DND-41 (cell line): ENCODE measurements around the gene MYH15.

ENCODE experiments used
- ATAC-seq: fragments of 200-7000 bp; cut with Tn5 transposase; 3 replicates; pipeline ENCODE4 v1.9.1; 2021; ENCODE audit warnings: low read depth; ENCODE audit not compliant: insufficient read depth
- DNase-seq: peaks from one replicate; pipeline ENCODE4 v3.0.0-alpha.2; 2020
- H2AFZ ChIP-seq: 2 replicates; pipeline ENCODE4 v1.6.0; 2012; ENCODE audit warnings: low read depth, low read length
- H3K27ac ChIP-seq: 2 replicates; pipeline ENCODE4 v1.5.1; 2012; ENCODE audit warnings: low read length, inconsistent platforms
- H3K27me3 ChIP-seq: fragments of 200-600 bp; sonication (generic); 2 replicates; pipeline ENCODE4 v1.6.0; 2012; ENCODE audit warnings: low read length, mild to moderate bottlenecking, inconsistent platforms; ENCODE audit not compliant: insufficient read depth, poor library complexity
- H3K36me3 ChIP-seq: 2 replicates; pipeline ENCODE4 v1.5.1; 2012; ENCODE audit warnings: low read length, inconsistent platforms; ENCODE audit not compliant: insufficient read depth
- H3K4me1 ChIP-seq: 2 replicates; pipeline ENCODE4 v1.5.1; 2012; ENCODE audit warnings: mild to moderate bottlenecking, low read length; ENCODE audit not compliant: insufficient read depth
- H3K4me2 ChIP-seq: 2 replicates; pipeline ENCODE4 v1.6.0; 2012; ENCODE audit warnings: mild to moderate bottlenecking, moderate library complexity, low read length, inconsistent platforms; ENCODE audit not compliant: insufficient read depth
- H3K4me3 ChIP-seq, 2 experiments: fragments of 200-600 bp in 1 of 2; shearing (Covaris generic) in 1 of 2; 2 replicates each; pipeline ENCODE4 v1.5.1; 2012 to 2016; ENCODE audit warnings: inconsistent platforms in 2 of 2, low read length in 2 of 2, mild to moderate bottlenecking in 2 of 2, low read depth in 1 of 2, moderate library complexity in 1 of 2
- H3K79me2 ChIP-seq: 2 replicates; pipeline ENCODE4 v1.6.0; 2012; ENCODE audit warnings: low read length, inconsistent platforms; ENCODE audit not compliant: insufficient read depth
- H3K9ac ChIP-seq: 2 replicates; pipeline ENCODE4 v1.6.0; 2012; ENCODE audit warnings: low read depth, mild to moderate bottlenecking, inconsistent platforms, low read length, moderate library complexity
- H3K9me3 ChIP-seq: 2 replicates; pipeline ENCODE4 v1.5.1; 2012; ENCODE audit warnings: low read length, moderate library complexity, mild to moderate bottlenecking, inconsistent platforms; ENCODE audit not compliant: insufficient read depth, severe bottlenecking
- H4K20me1 ChIP-seq: 2 replicates; pipeline ENCODE4 v1.6.0; 2012; ENCODE audit warnings: low read length; ENCODE audit not compliant: insufficient read depth
- EZH2 ChIP-seq: IDR thresholded peaks from 3 replicates; pipeline ENCODE4 v1.6.1; 2012; ENCODE audit warnings: borderline replicate concordance, low read depth, mild to moderate bottlenecking, moderate library complexity, low read length, inconsistent platforms; ENCODE audit not compliant: severe bottlenecking
- TF ChIP-seq, protein P1 (sequence below): IDR thresholded peaks from 2 replicates; pipeline ENCODE4 v1.5.1; 2012; ENCODE audit warnings: borderline replicate concordance, low read length, moderate library complexity, mild to moderate bottlenecking; ENCODE audit not compliant: poor library complexity, severe bottlenecking; ENCODE audit errors: extremely low read depth

The MYH15 gene

DNA sequence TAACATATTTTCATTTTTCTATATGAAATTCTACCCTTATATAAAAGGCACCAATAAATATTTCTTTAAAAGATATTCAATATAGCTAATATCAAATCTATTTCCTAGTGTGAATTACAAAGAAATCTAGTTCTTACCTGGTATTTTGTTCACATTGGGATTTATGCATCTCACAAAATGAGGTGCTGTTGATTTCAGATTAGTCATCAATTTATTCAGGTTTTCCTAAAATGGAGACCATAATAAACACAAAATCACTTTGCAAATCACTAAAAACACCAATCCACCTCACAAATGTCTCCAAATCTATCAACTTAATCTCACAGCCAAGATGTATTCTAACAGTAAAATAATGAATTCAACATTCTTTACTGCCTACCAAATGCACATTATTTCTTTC, 51.2 kb downstream of the MYH15 start:
- Histone ChIP-seq H4K20me1 (no peaks in the 10 kb centered on the region), H3K27ac (no peak overlapping the region), H3K27me3 (no peaks in the 10 kb centered on the region), H3K9me3 (no peaks in the 10 kb centered on the region), H3K79me2 (no peaks in the 10 kb centered on the region), H3K9ac (no peak overlapping the region), H3K4me3 (no peak overlapping the region), H2AFZ (no peak overlapping the region), H3K36me3 (no peaks in the 10 kb centered on the region), H3K4me1 (no peaks in the 10 kb centered on the region), H3K4me2 (no peak overlapping the region)
- ATAC-seq (no peak), DNase-seq (no peak)
- no peak for TF ChIP-seq EZH2

DNA sequence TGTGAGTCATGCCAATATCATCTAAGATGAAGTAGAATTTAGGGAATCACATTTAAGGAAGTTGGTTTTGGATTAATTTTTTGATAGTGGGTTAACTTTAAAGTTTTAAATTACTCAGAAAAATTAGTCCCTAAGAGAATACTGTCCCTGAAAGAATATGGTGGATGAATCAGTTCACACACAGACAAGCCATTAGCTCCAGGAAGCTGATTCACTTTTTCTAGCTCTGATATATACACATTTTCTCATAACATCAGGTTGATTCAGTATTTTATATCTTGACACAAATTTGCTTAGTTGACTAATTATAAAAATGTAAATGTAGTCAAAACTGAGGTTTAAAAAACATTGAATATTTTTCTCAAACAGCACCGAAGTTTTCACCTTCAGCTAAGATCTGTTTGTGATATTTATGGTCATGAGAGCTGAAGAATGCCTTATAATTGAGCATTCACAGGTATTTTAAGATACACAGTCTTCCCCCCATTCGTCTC, 55.1 kb downstream of the MYH15 start:
- no peak for TF ChIP-seq EZH2
- TF ChIP-seq, protein P1, sequence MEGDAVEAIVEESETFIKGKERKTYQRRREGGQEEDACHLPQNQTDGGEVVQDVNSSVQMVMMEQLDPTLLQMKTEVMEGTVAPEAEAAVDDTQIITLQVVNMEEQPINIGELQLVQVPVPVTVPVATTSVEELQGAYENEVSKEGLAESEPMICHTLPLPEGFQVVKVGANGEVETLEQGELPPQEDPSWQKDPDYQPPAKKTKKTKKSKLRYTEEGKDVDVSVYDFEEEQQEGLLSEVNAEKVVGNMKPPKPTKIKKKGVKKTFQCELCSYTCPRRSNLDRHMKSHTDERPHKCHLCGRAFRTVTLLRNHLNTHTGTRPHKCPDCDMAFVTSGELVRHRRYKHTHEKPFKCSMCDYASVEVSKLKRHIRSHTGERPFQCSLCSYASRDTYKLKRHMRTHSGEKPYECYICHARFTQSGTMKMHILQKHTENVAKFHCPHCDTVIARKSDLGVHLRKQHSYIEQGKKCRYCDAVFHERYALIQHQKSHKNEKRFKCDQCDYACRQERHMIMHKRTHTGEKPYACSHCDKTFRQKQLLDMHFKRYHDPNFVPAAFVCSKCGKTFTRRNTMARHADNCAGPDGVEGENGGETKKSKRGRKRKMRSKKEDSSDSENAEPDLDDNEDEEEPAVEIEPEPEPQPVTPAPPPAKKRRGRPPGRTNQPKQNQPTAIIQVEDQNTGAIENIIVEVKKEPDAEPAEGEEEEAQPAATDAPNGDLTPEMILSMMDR = no peak
- no peak overlapping the region for H2AFZ ChIP-seq
- no peak overlapping the region for H3K9ac ChIP-seq
- DNase-seq (no peak), ATAC-seq (no peak)
- no peak overlapping the region for H3K4me2 ChIP-seq
- no peaks in the 10 kb centered on the region for H3K27me3 ChIP-seq
- H3K36me3 ChIP-seq = no peaks in the 10 kb centered on the region
- H3K4me3 ChIP-seq = no peak overlapping the region
- no peaks in the 10 kb centered on the region for H3K79me2 ChIP-seq
- no peaks in the 10 kb centered on the region for H4K20me1 ChIP-seq
- H3K4me1 ChIP-seq = no peaks in the 10 kb centered on the region
- H3K9me3 ChIP-seq = no peaks in the 10 kb centered on the region
- H3K27ac ChIP-seq = no peak overlapping the region

DNA sequence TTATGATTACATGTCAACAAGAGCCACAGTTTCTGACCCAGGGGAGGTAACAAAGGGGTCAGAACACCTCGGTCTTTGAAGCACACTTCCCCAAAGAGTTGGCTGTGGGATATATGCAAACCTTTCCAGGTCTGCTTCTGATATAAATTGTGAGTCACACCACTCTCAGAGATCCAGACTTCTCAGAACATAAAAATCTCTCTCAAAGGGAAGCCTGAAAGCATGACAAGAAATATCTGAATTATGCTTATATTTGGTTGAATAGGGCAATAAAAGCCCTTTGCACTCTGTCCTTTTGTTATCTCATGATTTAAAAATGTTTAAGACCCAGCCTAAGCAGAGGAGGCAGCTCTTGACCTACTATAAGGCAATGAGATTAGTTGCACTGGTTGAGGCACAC, 56.8 kb downstream of the MYH15 start:
- Histone ChIP-seq H3K4me1 (no peaks in the 10 kb centered on the region), H3K79me2 (no peaks in the 10 kb centered on the region), H2AFZ (no peak overlapping the region), H3K27ac (no peak overlapping the region), H3K9me3 (peaks cover 1% of the 10 kb centered on the region), H3K27me3 (no peaks in the 10 kb centered on the region), H3K36me3 (no peaks in the 10 kb centered on the region), H3K4me2 (no peak overlapping the region), H4K20me1 (no peaks in the 10 kb centered on the region), H3K4me3 (no peak overlapping the region), H3K9ac (no peak overlapping the region)
- ATAC-seq (no peak), DNase-seq (no peak)
- TF ChIP-seq EZH2 = no peak
- TF ChIP-seq, protein P1 = no peak

DNA sequence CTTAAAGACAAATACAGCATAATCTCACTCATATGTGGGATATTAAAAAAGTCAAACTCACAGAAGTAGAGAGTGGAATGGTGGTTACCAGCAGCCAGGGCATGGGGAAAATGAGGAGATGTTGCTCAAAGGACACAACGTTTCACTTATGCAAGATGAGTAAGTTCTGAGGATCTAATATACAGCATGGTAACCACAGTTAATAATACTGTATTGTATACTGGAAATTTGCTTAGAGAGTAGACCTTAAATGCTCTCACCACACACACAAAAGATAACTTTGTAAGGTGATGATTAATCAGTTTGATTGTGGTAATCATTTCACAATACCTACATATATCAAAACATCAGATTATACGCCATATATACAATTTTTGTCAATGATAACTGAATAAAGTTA, 60.0 kb downstream of the MYH15 start:
- no peak overlapping the region for H3K27ac ChIP-seq
- no peak overlapping the region for H3K9ac ChIP-seq
- ATAC-seq (no peak), DNase-seq (no peak)
- H3K4me3 ChIP-seq = no peak overlapping the region
- H4K20me1 ChIP-seq = no peaks in the 10 kb centered on the region
- peaks cover 18% of the 10 kb centered on the region for H3K9me3 ChIP-seq
- no peak overlapping the region for H2AFZ ChIP-seq
- no peaks in the 10 kb centered on the region for H3K79me2 ChIP-seq
- H3K27me3 ChIP-seq = no peaks in the 10 kb centered on the region
- no peak overlapping the region for H3K4me2 ChIP-seq
- no peaks in the 10 kb centered on the region for H3K36me3 ChIP-seq
- H3K4me1 ChIP-seq = no peaks in the 10 kb centered on the region
- TF ChIP-seq, protein P1 = no peak
- no peak for TF ChIP-seq EZH2
